GM03348 (cell line): ENCODE results near the gene PPAN.
A peak's percentile ranks its signal among the peaks of the same experiment; 100 is the strongest.

Experiments used
- DNase-seq: peaks from one replicate; pipeline ENCODE4 v3.0.0; 2012; ENCODE audit warnings: low spot score

PPAN gene

DNA sequence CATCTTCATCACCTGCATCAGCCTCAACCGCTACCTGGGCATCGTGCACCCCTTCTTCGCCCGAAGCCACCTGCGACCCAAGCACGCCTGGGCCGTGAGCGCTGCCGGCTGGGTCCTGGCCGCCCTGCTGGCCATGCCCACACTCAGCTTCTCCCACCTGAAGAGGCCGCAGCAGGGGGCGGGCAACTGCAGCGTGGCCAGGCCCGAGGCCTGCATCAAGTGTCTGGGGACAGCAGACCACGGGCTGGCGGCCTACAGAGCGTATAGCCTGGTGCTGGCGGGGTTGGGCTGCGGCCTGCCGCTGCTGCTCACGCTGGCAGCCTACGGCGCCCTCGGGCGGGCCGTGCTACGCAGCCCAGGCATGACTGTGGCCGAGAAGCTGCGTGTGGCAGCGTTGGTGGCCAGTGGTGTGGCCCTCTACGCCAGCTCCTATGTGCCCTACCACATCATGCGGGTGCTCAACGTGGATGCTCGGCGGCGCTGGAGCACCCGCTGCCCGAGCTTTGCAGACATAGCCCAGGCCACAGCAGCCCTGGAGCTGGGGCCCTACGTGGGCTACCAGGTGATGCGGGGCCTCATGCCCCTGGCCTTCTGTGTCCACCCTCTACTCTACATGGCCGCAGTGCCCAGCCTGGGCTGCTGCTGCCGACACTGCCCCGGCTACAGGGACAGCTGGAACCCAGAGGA is 7.9 kb downstream of the PPAN start:
- DNase-seq = no peak

GRCh38 chr19:10114651-10115391 is 8.7 kb downstream of the PPAN start:
- DNase-seq = no peak

GRCh38 chr19:10115392-10116084 is 9.4 kb downstream of the PPAN start:
- DNase-seq = no peak

GRCh38 chr19:10116085-10116865 is 10.1 kb downstream of the PPAN start:
- DNase-seq = no peak

DNA sequence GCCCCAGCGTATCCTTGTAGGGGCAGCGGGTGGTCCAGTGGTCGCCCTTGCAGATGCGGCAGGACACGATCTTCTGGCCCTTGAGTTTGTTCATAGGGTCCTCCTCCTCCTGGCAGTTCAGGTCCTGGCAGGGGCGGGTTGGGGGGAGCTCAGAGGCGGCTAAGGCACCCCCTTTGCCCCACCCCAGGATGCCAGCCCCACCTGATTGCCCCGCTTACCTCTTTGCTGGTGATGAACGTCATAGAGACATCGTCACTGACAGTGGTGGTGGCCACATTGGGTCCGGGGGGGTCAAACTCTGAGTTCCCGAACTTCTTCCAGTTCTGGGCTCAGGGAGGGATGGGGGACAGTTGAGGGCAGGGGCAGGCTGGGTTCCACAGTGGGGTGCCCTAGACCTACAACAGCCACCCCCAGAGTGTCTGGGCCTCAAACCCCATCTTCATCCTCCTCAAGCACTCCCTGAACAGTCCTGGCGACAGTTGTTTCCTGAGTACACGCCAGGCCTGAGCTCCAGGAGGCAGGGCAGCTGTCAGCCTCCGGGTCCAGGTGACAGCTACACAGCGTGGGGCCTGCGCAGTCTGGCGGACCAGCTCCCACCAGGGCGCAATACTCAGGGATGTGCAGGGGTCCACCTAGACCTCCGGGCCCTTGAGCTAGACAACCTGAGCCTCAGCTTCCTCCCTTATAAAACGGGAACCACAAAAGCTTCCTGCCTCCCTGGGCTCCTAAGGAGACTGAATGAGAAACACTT is 10.9 kb downstream of the PPAN start:
- no peak for DNase-seq

DNA sequence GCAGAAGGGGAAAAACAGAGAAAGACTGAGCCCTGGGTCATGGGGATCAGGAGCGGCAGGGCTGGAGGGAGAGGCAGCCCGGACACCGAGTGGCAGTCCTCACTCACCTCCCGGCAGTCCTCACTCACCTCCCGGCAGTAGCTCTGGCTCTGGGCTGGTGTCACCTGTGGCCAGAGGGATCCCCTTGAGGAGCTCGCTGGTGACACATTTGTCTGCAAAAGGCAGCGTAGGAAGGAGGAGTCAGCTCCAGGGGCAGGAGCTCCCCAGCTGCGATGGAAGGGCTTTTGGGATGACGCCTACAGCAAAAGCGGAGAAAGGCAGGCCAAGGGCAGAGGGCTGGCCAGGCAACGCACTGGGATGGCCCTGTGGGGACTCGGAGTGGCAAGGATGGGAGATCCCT is 12.8 kb downstream of the PPAN start:
- no peak for DNase-seq

GRCh38 chr19:10120538-10121189 is 14.5 kb downstream of the PPAN start:
- DNase-seq = peak; percentile 85

DNA sequence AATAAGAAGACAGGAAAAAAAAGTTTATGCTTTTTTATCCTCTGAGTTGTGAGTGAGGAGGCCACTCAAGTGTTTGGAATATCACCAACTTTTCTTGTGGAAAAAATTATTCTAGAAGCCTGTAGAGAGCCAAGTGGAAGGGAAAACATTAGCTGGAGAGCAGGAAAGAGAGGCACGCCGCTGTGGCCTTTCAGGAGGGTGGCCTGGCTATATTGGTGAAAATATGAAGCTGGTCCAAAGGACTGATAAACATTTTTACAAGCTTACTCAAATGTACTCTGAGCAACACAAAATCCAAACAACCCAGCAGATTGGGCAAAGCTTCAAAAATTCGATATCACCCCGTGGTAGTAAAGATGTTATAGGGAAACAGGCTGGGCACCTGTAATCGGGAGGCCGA is 15.9 kb downstream of the PPAN start:
- peak; percentile 56 for DNase-seq

DNA sequence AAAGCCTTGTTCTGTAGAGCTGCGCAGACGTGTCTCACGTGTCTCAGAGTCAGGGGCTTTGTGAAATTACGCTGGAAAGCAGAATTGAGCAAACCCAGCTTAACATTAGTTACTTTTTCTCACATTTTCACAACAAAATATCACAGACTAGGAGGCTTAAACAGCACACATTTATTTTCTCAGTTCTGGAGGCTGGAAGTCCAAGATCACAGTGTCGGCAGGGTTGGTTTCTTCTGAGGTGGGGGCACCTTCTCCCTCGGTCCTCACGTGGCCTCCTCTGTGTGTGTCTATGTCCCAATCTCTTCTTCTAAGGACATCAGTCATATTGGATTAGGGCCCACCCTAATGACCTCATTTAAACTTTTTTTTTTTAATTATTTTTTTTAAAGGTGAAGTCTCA is 18.3 kb downstream of the PPAN start:
- DNase-seq = no peak

GRCh38 chr19:10126213-10126639 is 20.1 kb downstream of the PPAN start:
- no peak for DNase-seq

- no peak for DNase-seq
Measured at GRCh38 chr19:10132905-10133304, 26.7 kb downstream of the PPAN start.

GRCh38 chr19:10133596-10133995 is 27.4 kb downstream of the PPAN start:
- no peak for DNase-seq

DNA sequence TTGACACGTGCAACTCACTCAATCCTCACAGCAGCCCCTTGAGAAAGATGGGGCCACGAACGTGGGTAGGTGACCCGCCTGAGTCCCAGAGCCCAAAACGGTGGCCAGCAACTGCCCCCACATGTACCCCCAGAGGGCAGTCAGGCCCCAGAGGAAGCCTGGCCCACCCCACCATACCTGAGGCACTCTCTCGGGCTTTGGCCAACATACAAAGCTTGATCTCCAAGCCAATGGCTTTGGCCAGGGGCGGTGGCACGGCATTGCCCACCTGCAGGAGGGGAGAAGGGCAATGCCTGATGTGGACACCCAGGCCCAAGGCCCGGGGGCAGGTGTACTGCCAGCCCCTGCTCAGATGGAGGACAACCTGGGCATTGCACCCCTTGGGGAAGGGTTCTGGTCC is 27.9 kb downstream of the PPAN start:
- no peak for DNase-seq

DNA sequence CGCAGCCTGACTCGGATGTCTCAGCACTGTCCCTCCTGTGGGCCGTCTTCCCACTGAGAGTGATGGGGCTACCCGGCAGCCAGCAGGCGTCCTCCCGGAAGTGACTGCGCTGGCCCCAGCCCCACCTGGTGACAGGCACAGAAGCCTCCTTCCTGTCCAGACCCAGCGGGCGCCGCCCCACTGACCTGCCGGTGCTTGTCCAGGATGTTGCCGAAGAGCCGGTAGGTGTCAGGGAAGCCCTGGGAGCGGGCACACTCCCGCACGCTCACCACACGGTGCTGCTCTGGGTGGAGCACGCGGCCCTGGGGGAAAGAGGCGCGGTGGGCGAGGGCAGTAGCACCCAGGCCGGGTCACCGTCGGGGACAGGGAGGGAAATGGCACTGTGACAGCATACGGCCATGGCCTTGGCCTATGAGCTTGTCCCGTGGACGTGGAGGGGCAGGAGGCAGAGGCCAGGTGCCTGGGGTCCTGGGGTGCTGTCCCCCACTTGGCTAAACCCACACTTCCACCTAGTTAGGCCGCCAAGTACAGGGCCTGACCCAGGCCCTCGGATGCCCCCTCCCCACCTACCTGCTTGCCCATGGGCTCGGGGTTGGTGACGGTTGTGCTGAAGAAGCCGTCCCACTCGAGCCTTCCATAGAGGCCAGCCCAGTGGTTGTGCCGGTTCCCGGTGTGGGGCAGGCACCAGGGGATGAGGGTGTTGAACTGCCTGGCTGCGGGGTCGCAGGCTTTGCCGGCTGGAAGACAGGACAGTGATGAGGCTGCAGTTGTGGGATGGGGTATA is 29.6 kb downstream of the PPAN start:
- DNase-seq = no peak

DNA sequence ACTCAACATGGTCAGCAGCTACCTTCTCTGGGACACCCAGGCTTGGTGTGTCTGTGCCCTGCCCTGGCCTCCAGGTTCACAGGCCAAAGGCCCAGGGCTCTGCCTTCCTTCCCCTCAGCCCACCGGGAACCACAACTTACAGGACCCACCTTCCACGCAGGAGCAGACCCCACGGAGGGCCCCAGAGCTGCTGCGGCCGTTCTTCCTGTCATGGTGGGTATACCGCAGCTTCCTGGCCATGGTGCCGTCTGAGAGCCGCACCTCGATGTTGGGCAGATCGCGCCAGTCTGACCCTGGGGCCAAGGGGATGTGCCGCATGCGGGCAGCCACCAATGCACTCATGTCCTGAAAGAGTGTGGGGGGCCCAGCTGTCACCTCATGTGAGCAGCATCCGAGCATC is 30.8 kb downstream of the PPAN start:
- DNase-seq = no peak

- no peak for DNase-seq
Measured at GRCh38 chr19:10137751-10138682, 31.9 kb downstream of the PPAN start.

DNA sequence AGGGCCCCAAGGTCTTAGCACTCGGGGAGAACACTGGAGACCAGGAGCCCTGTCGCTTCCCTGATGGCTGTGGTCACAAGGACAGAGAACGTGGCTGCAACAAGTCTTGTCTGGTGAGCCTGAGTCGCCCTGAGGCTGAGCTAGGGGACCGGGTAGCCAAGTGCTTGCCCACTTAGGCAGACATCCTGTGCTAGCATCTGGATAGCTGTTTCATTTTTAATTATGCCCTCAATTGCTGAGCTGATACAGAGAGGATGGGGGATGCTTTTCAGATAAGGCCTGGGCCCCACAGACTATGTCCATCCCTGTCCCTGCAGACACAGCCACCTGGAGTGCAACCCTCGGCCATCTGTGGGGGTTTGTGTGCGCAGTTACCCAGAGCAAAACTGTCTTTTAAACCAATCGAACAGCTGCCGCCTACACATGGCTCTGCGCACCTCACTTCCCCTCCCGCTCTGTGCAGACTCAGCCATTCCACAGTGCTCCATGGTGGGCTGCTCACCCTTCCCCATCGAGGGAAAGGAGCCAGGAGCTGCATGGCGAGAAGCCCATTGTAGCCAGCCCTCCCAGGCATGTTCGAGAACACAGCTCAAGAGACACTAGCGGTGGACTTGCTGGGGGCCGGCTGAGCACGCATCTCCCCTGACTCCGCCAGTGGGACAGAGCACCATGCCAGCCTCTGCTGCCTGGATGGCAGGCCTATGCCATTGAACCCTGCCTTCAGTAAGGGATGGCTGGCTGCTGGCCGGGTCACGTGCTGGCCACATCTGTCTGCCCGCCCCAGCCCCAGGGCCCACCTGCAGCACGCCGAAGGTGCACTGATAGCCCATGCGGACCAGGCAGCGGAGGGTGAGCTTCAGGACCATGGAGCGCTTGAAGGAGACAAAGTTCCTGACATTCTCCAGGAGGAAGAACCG is 33.0 kb downstream of the PPAN start:
- DNase-seq = no peak

DNA sequence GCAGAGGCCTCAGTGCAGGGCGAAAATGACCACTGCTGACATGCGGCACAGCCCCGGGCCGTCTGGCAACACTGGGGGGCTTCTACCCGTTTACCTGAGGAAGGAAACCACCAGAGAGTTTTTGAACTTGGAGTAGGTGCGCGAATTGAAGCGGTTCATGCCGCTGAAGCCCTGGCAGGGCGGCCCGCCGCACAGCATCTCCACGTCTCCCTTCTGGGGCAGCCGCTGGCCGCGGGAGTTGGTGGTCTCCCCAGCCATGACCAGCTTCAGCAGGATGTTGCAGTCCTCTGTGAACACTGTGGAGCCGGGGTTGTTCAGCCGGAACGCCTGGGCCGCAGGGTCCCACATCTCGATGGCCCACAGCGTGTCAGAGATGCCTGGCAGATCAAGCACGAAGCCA is 33.8 kb downstream of the PPAN start:
- no peak for DNase-seq
